ENCODE data around the gene ASB16.
A peak's percentile ranks its signal among the peaks of the same experiment; 100 is the strongest.
"Not testable (repeated sequence)": the region's sequence is repeated elsewhere in the genome, so short reads cannot be mapped to it uniquely, and the experiment has no call there.

ASB16 gene

DNA sequence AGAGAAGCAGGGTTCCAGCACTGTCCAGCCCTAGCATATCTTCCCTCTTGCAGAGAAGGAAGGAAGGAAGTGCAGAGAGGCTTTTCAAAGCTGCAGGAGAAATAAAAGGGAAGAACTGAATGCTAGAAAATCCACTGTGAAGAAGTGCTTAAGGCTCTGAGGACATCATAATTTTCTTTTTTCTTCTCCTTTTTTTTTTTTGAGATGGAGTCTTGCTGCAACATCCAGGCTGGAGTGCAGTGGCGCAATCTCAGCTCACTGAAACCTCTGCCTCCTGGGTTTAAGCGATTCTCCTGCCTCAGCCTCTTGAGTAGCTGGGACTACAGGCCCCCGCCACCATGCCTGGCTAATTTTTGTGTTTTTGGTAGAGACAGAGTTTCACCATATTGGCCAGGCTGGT, 21.4 kb upstream of the ASB16 start:
- not testable (repeated sequence) for DNase-seq (ENCODE audit: low read depth)

DNA sequence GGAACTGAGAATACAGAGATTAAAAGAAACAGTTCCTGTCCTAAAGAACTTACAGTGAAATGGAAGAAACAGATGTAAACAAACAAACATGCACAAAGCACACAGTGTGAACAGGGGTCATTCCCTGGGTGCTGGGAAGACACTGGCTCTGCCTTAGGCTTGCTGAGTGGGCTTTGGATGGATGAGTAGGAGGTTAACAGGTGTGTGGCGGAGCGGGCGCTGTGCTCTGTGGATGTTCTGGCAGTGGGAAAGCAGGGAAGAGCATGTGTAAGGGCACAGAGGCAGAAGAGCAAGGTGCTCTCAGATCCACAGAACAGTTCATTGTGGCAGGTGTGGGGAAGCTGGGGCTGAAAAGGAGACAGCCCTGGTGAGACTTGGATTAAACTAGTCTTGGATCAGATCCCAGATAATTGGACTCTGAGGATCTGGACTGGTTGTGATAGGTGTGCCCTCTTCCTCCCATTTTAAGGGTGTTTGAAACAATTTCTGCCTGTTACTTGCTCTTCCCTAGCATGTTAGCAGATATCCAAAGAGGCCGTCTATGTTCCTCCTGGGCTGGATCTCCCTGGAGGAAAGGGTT, 20.7 kb upstream of the ASB16 start:
- no peak for DNase-seq (ENCODE audit: low read depth)

DNA sequence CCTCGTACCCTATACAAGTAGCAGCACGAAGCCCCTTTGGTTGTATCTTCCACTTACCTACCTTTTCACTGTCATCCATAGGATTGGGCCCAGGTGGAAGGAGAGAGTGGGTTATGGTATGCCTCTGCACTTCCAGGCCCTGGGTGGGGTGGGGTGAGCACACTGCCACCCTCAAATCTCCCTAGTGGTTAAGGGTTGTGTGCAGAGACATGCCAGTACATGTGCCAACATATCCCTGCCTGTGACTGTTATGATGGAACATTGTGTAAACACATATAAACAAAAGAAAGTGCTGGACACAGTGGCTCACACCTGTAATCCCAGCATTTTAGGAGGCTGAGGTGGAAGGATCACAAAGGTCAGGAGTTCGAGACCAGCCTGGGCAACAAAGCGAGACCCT, 17.6 kb upstream of the ASB16 start:
- DNase-seq (ENCODE audit: low read depth): no peak

GRCh38 chr17:44155488-44155887, 15.0 kb upstream of the ASB16 start:
- no peak for DNase-seq (ENCODE audit: low read depth)

GRCh38 chr17:44159519-44160210, 10.8 kb upstream of the ASB16 start:
- DNase-seq (ENCODE audit: low read depth): no peak

DNA sequence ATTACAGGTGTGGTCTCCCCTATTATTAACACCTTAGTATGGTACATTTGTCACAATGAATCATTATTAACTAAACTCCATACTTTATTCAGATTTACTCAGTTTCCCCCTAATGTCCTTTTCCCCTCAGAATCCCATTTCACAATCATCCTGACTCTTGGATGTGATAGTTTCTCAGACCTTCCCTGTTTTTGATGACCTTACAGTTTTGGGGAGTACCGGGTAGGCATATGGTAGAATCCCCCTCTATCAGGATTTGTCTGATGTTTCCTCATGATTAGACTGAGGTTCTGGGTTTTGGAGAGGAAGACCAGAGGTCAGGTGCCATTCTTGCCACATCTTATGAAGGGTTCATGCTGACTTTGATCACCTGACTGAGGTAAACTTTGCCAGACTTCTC, 6.0 kb upstream of the ASB16 start:
- no peak for DNase-seq (ENCODE audit: low read depth)

GRCh38 chr17:44167181-44167861, 3.2 kb upstream of the ASB16 start:
- no peak for DNase-seq (ENCODE audit: low read depth)

- no peak for DNase-seq (ENCODE audit: low read depth)
Observed at GRCh38 chr17:44170135-44170498, 387 bp upstream of the ASB16 start.

DNA sequence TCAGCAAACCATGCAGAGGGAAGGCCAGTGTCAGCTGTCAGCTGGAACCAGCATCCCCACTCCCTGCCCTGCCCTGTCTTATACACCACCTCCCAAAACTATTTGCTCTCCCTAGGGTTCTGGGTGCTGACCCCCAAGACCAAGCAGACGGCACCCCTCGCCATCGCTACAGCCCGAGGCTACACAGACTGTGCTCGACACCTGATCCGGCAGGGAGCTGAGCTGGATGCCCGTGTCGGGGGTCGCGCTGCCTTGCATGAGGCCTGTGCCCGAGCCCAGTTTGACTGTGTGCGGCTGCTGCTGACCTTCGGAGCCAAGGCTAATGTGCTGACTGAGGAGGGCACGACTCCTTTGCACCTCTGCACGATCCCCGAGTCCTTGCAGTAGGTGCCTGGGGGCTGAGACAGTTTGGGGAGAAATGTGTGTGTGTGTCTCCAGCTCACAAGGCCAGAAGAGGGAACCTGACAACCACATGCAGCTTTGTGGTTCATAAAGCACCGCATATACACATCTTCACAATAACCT, 1.5 kb downstream of the ASB16 start:
- no peak for DNase-seq (ENCODE audit: low read depth)

GRCh38 chr17:44174427-44174826, 3.9 kb downstream of the ASB16 start:
- DNase-seq (ENCODE audit: low read depth): no peak

GRCh38 chr17:44176257-44176656, 5.8 kb downstream of the ASB16 start:
- DNase-seq (ENCODE audit: low read depth): no peak

DNA sequence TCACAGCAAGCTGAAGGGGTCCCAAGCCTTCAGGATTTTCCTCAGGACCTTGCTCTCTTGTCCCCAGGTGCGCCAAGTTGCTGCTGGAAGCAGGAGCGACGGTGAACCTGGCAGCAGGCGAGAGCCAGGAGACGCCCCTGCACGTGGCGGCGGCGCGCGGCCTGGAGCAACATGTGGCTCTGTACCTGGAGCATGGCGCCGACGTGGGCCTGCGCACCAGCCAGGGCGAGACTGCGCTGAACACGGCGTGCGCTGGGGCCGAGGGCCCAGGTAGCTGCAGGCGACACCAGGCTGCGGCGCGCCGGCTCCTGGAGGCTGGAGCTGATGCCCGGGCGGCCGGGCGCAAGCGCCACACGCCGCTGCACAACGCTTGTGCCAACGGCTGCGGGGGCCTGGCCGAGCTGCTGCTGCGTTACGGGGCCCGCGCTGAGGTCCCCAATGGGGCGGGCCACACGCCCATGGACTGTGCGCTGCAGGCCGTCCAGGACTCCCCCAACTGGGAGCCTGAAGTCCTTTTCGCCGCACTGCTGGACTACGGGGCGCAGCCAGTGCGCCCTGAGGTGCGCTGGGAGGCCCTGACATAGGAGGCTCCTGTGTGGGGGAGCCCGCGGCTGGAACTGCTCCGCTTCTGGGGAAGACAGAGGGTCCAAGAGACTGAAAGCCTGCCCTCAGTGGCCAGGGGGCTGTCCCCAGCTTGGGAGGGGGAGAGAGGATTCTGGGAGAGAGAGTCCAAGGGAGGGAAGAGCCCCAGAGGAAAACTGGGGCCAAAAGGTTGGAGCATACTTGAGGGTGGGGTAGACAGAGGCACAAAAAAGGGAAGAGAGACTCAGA, 6.4 kb downstream of the ASB16 start:
- DNase-seq (ENCODE audit: low read depth): no peak

DNA sequence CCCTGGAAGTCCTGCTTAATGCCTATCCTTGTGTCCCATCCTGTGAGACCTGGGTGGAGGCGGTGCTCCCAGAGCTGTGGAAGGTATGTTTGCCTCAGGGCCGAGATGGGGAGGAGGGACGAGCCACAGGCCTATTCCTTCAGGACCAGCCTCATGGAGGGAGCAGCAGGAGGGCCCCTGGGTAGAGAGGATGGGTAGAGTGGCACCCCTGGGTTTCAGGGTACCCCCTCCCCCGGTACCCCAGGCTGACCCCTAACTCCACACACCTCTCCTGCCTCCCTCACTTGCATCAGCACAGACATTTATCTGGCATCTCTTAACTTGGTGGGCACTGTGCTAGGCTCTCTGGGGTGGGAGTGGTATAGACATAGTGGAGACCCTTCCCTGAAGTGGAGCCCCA, 7.1 kb downstream of the ASB16 start:
- no peak for DNase-seq (ENCODE audit: low read depth)

- no peak for DNase-seq (ENCODE audit: low read depth)
Observed at GRCh38 chr17:44178133-44178532, 7.6 kb downstream of the ASB16 start.

GRCh38 chr17:44183024-44183423, 12.5 kb downstream of the ASB16 start:
- no peak for DNase-seq (ENCODE audit: low read depth)

DNA sequence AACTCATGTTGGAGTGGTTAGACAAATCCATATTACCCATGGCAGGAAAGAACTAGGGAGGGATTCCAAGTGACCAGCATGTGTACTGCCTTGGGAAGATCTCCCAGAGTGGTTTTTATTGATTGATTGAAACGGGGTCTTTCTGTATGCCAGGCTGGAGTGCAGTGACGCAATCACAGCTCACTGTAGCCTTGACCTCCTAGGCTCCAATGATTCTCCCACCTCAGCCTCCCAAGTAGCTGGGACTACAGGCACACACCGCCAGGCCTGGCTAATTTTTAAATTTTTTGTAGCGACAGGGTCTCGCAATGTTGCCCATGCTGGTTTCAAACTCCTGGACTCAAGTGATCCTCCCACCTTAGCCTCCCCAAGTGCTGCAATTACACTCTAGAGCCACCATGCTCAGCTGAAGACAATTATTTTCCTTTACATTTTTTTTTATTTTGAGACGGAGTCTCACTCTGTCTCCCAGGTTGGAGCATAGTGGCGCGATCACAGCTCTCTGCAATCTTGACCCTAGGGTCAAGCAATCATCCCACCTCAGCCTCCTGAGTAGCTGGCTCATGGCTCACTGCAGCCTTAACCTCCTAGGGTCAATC, 13.8 kb downstream of the ASB16 start:
- DNase-seq (ENCODE audit: low read depth): no peak

- DNase-seq (ENCODE audit: low read depth): peak; percentile 99
Observed at GRCh38 chr17:44186307-44187130, 16.0 kb downstream of the ASB16 start, which contains the start of gene TMUB2. Gene TMUB2, plus strand, starts transcription at chr17:44186972. Its CDS starts 737 bp downstream, at chr17:44187709.

- no peak for DNase-seq (ENCODE audit: low read depth)
Observed at GRCh38 chr17:44187131-44187899, 16.8 kb downstream of the ASB16 start.

GRCh38 chr17:44188576-44189403, 18.3 kb downstream of the ASB16 start:
- no peak for DNase-seq (ENCODE audit: low read depth)

All from activated T-helper 9 cell treated with anti-CD3 and anti-CD28 coated beads, Interleukin-2, amount 50 U/mL, for 16 hours (primary cell).